HG03565 (cell line): Measurements from ENCODE around the gene TOPBP1.
"Not testable (repeated sequence)": the region's sequence is repeated elsewhere in the genome, so short reads cannot be mapped to it uniquely, and the experiment has no call there.

Experiments
- ATAC-seq: cut with Tn5 transposase; IDR thresholded peaks from one replicate; pipeline ENCODE4 v1.9.1; 2021; ENCODE audit warnings: mild to moderate bottlenecking, moderate library complexity; ENCODE audit not compliant: unreplicated experiment

Gene TOPBP1

GRCh38 chr3:133573054-133573628, 88.6 kb downstream of the TOPBP1 start:
- ATAC-seq = peak; percentile 53

GRCh38 chr3:133572158-133573053, 89.3 kb downstream of the TOPBP1 start:
- ATAC-seq = peak; percentile 23

- no peak for ATAC-seq
Measured at GRCh38 chr3:133570937-133571320, 90.8 kb downstream of the TOPBP1 start.

GRCh38 chr3:133570139-133570936, 91.4 kb downstream of the TOPBP1 start:
- ATAC-seq = no peak

GRCh38 chr3:133568294-133569014, 93.3 kb downstream of the TOPBP1 start:
- no peak for ATAC-seq

- no peak for ATAC-seq
Measured at GRCh38 chr3:133563816-133564215, 97.9 kb downstream of the TOPBP1 start.

GRCh38 chr3:133563186-133563591, 98.6 kb downstream of the TOPBP1 start:
- ATAC-seq = no peak

GRCh38 chr3:133562376-133562775, 99.4 kb downstream of the TOPBP1 start:
- no peak for ATAC-seq

GRCh38 chr3:133561679-133562078, 100.1 kb downstream of the TOPBP1 start:
- no peak for ATAC-seq

GRCh38 chr3:133551589-133551988, 110.2 kb downstream of the TOPBP1 start:
- not testable (repeated sequence) for ATAC-seq
